ENCODE measurements around the gene MCUB.
"Not testable (repeated sequence)": the region's sequence is repeated elsewhere in the genome, so short reads cannot be mapped to it uniquely, and the experiment has no call there.

The MCUB gene

GRCh38 chr4:109592367-109592766 is 32.3 kb downstream of the MCUB start:
- no peak overlapping the region for H3K4me3 ChIP-seq (ENCODE audit: low read depth, low read length)
- no peak for DNase-seq (ENCODE audit: low read depth)
- no peak for TF ChIP-seq CTCF (IDR thresholded peaks at IDR 0.05; ENCODE audit: control insufficient read depth, extremely low read depth, insufficient read depth)

GRCh38 chr4:109595123-109595522 is 35.1 kb downstream of the MCUB start:
- not testable (repeated sequence) for DNase-seq (ENCODE audit: low read depth); H3K4me3 ChIP-seq (ENCODE audit: low read depth, low read length)

- not testable (repeated sequence) for DNase-seq (ENCODE audit: low read depth); H3K4me3 ChIP-seq (ENCODE audit: low read depth, low read length)
Observed at GRCh38 chr4:109596420-109597085, 36.5 kb downstream of the MCUB start.

- H3K4me3 ChIP-seq (ENCODE audit: low read depth, low read length), result no peak overlapping the region
- TF ChIP-seq CTCF (IDR thresholded peaks at IDR 0.05; ENCODE audit: control insufficient read depth, extremely low read depth, insufficient read depth), result no peak
- no peak for DNase-seq (ENCODE audit: low read depth)
Observed at GRCh38 chr4:109599046-109599652, 39.1 kb downstream of the MCUB start.

GRCh38 chr4:109600431-109600830 is 40.4 kb downstream of the MCUB start:
- no peak overlapping the region for H3K4me3 ChIP-seq (ENCODE audit: low read depth, low read length)
- no peak for TF ChIP-seq CTCF (IDR thresholded peaks at IDR 0.05; ENCODE audit: control insufficient read depth, extremely low read depth, insufficient read depth)
- DNase-seq (ENCODE audit: low read depth), result no peak

GRCh38 chr4:109601336-109601735 is 41.3 kb downstream of the MCUB start:
- no peak overlapping the region for H3K4me3 ChIP-seq (ENCODE audit: low read depth, low read length)
- no peak for DNase-seq (ENCODE audit: low read depth)
- TF ChIP-seq CTCF (IDR thresholded peaks at IDR 0.05; ENCODE audit: control insufficient read depth, extremely low read depth, insufficient read depth), result no peak

- TF ChIP-seq CTCF (IDR thresholded peaks at IDR 0.05; ENCODE audit: control insufficient read depth, extremely low read depth, insufficient read depth), result no peak
- no peak overlapping the region for H3K4me3 ChIP-seq (ENCODE audit: low read depth, low read length)
- no peak for DNase-seq (ENCODE audit: low read depth)
Observed at GRCh38 chr4:109607976-109608375, 47.9 kb downstream of the MCUB start.

GRCh38 chr4:109608879-109609278 is 48.8 kb downstream of the MCUB start:
- no peak for TF ChIP-seq CTCF (IDR thresholded peaks at IDR 0.05; ENCODE audit: control insufficient read depth, extremely low read depth, insufficient read depth)
- DNase-seq (ENCODE audit: low read depth), result no peak
- no peak overlapping the region for H3K4me3 ChIP-seq (ENCODE audit: low read depth, low read length)
